GM21526 (cell line): ENCODE data around the gene PARD3B.

Experiments used
- ATAC-seq: cut with Tn5 transposase; IDR thresholded peaks from one replicate; pipeline ENCODE4 v1.9.1; 2021; ENCODE audit warnings: moderate library complexity; ENCODE audit not compliant: unreplicated experiment, low FRiP score

The PARD3B gene

DNA sequence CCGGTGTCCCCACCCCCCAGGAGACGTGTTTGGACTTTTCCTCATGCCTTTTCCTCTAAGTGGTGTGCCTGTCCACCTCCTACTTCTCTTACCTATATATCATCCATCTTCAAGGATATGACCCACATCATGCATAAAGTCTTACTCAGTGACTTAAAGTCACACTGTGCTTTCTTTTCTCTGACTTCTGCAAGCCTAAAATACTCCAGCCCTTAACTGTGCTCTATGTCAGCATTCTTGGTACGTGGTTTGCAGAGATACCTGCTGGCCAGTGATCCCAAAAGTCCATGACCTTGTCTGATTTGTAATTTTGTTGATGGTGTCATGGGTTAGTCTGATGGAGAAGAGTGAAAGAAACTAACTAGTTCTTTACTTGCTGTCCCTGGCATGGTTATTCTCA lies 743.4 kb downstream of the PARD3B start:
- no peak for ATAC-seq

DNA sequence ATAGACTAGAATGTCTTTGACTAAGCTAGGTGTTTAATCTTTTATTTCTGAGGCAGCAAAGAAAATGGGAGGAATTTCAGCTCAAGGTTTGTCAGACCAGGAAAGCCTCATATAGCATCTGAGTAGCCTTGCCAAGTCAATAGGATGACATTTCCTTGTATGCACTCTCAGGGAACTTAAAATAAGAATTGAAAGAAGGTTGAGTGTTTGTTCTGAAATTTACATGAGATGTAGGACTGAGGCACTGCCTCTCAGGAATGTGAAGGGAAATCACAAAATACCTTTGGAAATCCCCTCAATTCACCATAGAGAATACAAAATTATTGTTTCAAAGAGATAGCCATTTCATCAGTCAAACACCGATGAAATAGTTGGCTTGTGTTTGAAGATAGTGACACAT lies 745.0 kb downstream of the PARD3B start:
- ATAC-seq, result no peak

DNA sequence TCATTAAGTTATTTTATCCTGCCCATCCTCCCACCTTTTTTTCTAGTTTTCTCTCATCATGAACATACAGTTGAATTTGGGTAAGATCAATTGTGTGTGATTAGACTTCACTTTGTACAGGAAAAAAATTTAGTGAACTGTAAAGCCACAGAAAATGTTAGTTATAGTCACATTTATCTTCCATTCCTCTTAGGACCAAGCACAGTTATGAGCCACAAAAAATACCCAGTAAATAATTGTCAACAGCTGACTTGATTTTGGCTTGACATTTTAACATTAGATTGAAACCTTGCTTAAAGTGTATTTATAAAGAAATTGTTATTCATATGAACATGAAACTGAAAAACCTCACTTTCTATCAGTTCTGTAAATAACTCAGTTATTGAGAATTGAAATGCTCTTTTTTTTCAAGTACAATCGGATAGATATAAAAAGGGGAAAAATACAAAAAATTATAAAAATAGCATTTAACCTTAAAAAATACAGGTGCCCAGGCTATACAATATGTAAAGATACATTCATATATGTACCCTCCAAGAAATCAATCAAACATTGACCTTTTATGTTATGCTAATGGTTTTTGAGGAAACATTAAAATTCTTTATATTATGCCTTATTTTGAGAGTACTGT lies 747.5 kb downstream of the PARD3B start:
- ATAC-seq, result no peak

DNA sequence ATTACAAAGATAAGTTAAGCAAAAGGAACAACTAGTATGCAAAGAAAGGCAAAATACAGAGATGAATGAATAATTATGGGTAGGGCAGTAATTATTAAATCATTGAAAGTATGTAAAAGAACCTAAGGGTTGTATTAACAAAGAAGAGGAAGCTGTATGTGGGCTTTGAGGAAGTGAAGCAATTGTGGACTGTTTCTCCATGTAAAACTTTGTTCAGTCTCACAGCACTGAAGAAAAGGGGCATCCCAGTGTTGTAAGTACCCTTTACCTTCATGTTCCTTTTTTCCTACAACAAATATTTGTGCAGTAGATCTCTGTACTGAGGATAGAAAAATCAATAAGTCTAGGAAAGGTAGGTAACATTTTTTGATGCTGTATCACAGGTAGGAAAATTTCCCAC lies 748.3 kb downstream of the PARD3B start:
- ATAC-seq, result no peak

DNA sequence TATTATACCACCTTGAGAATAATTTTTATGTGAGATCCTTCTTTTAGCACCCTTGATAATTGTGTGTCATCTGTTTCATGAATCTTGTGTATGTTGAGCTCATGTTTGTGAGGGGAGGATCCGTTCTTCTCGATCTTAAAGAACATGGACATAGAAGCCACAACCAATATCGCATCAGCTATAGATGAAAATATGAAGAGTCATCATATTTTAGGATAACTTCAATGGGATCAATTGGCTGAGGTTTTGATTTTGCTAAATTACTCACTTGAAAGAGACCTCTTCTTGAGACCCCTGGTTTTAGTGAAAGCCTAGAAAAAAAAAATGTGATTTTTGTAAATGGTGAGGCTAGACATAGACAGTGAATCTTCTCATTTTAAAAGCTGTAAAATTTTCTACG lies 751.7 kb downstream of the PARD3B start:
- no peak for ATAC-seq

DNA sequence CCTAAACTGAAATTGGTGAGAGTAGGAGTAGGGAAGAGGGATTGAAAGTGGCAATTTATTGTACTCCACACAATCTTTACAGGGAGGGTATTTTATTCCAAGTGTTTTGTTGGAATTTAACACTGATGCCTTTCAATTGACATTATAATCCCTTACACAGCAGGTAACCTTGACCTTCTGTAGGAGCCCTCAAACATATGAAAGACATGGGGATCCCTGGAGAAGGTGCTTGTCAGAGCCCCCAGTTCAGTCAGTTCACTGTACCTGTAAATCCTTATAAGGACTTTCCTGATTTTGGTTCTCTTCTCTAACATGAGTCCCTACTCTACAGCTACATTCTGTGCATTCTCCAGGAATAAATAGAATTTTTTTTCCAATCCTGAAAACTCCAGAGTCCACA lies 752.1 kb downstream of the PARD3B start:
- no peak for ATAC-seq

DNA sequence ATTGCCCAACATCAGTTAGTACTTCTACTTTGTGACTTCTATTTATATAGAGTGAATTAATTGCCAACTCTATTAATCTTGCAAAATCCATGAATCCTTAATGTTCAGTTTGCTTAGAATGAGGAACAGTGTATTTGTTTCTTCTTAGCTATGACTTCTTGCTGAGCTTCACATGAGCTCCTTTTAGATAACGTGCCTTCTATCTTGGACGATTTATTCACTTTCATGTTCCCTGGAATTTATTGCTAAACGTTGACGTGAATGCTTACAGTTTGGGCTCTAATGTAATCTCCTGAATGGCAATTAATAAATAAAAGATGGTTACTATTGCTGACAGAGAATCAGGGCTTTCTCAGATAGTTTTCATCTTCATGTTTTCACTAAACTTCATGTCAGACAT lies 752.6 kb downstream of the PARD3B start:
- ATAC-seq, result no peak

DNA sequence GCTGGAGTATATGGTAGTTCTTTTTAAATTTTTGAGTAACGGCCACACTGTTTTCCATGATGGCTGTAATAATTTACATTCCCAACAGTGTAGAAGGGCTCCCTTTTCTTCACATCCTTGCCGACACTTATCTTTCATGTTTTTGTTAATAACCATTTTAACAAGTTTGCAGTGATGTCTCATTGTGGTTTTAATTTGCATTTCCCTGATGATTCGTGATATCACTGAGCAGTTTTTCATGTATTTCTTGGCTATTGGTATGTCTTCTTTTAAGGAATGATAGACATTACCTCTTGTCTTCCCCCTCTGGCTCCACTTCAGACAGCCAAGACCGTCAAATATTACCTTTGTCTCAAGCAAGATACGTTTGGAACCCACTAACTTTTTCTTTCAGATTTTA lies 765.9 kb downstream of the PARD3B start:
- no peak for ATAC-seq

DNA sequence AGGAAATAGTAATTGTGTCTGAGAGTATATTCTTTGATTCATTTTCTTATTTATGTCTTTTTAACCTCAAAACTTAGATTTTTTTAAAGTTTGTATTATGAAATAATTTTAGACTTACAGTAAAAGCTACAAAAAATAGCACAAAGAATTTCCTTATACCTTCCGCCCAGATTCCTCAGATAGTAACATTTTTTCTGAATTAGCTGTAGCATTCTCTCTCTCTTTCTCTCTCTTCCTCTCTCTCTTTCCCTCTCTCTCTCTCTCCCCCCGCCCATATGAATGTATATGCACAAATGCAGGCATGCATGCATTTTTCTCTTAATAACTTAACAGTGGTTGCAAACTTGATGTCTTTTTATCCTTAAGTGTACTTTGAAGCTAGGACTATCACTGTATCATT lies 776.0 kb downstream of the PARD3B start:
- ATAC-seq, result no peak

DNA sequence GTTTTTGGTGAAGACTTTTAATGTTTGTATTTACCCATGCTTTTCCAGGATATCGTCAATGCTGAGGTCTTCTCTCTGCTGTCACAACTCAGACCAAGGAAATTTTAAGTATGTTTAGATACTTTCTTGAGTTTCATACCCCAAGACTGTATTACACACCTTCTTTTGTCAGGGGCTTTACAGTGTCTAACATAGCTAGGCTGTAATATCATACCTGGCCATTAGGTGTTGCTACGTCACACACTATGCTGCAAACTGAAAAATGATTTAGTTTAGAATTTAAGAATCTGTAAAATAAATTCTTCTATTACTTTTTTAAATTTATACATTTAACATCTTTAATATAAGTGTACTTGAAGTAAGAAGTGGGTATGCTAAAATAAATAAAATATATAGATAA lies 778.7 kb downstream of the PARD3B start:
- ATAC-seq, result no peak

DNA sequence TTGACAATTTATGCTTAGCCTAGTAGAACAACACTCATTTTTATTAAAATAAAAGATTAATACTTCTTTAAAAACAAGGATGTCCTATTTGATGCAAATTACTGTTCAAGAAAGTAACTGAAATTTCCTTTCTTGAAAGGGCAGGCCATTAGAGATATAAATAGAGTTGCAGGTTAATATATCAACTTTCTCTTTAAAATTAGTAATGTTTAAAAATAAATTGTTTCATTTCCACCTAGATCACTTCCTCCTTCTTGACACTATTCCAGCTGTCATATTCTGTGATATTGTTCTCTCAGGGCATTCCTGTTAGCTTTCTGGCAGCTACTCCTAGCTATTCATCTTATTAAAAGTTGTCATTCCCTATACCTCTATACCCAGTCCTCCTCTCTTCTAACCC lies 779.1 kb downstream of the PARD3B start:
- ATAC-seq, result no peak

DNA sequence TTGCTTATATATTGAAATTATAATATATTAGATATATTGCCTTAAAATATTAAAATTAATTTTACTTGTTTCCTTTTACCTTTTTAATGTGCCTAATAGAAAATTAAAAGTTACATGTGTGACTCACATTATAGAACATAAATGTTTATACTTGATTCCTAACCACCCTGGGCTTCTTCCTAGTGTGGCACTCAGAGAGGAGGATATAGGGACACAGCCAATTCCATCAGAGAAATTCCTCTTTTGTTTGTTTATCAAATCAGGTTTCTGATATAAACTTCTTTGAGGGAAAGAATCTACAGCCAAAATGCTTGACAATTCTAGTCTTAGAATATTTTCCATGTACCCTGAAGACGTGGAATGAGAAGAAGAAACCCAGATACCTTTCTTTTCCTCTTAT lies 788.1 kb downstream of the PARD3B start:
- ATAC-seq, result no peak

DNA sequence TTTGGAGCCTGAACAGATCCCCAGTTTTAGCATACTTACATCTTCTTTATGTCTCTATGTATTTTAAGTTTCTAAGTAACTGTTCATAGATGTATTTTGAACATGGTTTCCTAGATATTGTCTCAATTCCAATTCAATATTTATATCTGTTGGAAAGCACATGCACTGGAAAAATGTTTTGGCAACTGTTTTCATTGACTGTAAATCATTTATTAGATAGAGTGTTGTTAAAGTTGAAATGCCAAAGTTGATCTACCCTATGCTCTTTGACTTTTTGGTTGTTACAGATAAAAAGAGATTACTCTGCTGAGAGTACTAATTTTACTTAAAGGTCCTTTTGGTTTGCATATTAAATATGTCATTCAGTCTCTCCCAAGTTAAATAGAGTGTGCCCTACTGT lies 792.0 kb downstream of the PARD3B start:
- ATAC-seq, result no peak

DNA sequence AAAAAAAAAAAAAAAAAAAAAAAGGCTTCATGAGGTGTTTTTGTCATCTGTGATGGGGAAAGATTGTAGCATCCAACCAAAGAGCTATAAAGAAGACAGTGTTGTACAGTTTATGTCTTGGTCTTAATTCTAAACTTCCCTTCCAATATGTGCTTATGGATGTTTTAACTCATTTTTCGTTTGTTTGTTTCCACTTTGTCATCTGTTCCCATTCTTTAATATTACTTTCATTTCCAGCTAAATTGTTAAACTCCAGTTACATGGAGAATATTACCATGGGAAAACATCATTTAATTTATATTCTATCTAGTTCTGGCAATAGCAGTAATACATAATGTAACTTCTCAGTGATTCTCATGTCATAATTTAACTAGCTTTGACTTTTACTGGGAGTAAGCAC lies 792.9 kb downstream of the PARD3B start:
- ATAC-seq, result no peak

DNA sequence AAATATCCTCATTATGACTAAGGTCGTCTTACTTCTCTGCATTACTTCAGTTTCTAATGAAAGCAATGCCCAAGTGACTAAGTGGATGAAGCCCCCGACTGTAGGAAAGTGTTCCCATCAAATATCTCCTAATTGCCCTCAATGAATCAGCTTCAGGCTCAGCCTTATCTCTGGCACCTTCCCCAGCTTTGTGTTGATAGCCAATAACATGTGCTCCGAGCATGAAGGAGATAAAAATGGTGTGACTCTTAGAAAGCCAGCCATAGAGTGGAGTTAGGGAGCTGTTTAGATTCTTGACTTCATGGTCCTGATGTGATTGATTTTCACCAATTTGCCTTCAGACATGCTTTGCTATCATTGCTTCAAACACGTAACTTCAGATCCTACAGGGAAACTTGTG lies 797.8 kb downstream of the PARD3B start:
- no peak for ATAC-seq

DNA sequence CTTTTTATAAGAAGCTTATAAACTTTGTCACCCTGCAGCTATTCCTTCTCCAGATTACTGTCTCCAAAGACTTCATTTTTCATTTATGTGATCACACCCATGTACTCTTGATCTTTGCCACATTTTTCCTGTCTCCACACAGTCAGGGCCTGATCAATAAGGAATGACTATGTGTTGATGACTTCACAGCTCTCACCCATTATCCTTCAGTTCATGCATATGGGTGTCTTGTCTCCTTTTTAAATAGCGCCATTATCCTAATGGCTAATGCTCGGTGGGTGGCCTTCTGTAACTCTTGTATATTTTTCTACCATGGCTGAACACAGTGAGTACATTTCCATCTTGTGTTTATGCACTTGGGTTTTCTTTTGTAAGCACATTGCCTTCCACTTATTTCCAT lies 801.4 kb downstream of the PARD3B start:
- no peak for ATAC-seq

DNA sequence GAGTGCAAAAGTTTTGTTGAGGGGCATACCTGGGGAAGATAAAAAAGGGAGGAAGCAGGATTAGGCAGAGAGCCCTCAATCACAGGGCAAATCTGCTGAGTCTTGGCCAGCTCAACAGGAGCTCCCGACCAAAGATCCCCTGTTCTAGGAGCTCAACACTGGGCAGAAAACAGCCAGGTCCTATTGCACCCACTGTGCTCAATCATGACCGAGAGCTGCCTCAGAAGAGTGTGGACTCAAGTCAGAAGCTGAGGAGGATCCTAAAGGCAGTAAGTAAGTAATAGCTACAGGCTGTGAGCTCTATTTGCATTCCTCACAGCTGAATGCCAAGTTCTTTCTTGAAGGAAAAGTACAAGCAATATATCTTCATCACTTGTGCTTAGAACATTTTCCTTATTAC lies 802.6 kb downstream of the PARD3B start:
- no peak for ATAC-seq

DNA sequence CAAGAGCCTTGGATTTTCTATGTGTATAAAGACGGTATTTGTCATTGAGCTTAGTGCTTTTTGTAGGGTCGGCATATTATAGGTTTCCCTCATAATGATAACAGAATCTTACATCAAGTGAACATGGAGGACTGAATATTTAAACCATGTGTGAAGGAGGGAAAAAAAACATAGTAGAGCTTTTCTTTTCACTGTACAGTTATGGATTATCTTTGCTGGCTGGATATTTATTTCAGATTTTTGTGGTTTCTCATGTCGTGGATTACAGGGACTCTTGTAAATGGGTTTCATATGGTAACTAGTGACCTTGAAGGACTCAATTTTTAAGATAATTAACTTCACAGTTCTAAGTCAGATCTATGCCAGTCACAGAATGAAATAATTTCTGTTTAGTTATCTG lies 806.8 kb downstream of the PARD3B start:
- ATAC-seq, result no peak

DNA sequence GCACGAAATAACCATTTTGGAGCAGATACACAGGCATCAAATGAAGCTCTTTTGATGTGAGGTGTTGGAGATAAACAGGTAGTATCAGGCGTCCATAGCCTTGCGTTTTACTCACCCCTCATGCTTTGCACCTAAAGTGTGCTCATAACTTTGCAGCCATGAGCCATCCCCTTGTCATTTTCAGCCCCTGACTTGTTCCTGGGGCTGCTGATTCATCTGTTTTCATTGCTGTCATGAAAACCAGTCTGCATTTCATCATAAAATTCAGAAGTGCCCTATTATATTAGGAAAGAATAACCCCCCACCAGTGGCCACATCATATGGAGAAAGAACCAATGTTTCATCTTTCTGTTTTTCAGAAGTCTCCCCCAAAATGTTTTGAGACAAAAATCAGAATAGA lies 807.3 kb downstream of the PARD3B start:
- no peak for ATAC-seq

DNA sequence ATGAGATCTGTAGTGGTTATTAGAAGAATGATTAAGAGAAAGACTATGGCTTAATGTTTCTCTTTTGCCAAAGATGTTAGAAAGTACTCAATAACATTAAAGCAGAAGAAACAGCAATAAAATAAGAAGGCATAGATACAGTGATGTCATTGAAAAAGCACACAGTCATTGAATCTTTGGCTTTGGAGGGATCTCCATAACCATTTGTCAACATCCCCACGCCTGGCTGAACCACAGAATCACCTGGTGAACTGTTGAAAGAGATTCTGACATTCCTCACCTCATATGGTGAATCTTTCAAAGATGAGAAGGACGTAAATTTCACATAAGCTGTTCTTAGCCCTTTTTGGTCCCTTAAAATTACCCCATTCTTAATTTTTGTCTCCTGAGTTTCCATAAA lies 812.5 kb downstream of the PARD3B start:
- ATAC-seq, result no peak

DNA sequence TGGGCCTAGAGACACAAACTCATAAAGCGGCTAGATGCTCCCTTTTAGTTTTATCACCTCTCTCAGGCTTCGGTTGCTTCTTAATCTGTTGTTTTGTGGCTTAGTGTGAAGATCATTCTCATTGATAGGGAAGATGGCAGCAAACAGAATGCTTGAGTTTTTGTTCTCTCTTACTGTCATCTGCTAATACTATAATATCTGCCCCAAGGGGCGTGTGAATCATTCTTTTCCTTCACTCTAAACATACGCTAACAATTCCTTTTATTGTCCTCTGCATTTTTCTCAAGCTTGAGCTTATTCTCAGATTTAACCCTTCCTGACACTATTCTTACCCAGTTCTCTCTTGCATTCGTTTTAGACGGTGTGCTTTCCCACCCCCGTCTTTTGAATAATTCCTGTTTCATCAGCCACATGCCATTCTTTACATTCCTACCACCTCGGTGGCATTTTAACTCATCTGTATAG lies 813.1 kb downstream of the PARD3B start:
- no peak for ATAC-seq

DNA sequence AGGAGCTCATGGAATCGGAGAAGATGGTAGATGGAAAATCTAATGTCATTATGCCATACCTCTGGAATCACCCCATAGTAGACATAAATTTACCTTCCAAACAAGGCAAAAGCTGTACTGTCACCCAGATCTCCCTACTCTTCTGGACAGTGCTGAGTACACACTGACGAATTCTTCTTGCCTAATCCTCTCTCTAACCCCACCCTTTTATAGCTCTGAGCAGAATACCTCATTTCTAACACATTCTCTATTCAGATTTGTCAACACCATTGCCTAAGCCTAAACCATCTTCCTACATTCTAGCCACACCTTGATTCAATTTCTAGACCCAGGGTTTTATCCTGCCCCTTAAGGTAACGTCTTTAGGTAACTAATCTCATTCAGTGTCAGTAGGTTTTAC lies 816.0 kb downstream of the PARD3B start:
- no peak for ATAC-seq

DNA sequence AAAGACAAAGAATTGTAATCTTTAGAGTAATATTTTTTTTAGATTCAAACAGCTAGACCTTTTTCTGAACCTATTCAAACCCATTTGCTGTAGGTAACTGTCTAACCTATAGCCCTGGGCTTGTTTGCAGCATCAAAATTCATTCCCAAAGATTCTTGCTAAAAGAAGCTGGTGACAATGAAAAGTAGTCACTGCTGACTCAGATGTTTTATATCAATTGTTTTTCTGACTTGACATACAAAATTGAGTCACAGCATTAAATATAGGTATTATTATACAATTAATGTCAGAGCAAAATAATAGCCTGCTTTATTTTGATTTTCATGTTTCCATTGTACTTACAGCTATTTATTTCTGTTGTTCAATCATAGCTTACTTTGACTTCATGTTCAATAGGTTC lies 816.7 kb downstream of the PARD3B start:
- no peak for ATAC-seq
